NCI-H2227 (cell line): ENCODE measurements around the gene S100Z.
"Not testable (repeated sequence)": the region's sequence is repeated elsewhere in the genome, so short reads cannot be mapped to it uniquely, and the experiment has no call there.

Source experiments
- DNase-seq: peaks from one replicate; lab custom pipeline; 2025; ENCODE audit not compliant: unreplicated experiment; lab: John Stamatoyannopoulos, UW

Gene S100Z

GRCh38 chr5:76822105-76822731, 27.6 kb upstream of the S100Z start:
- DNase-seq, result not testable (repeated sequence)

- not testable (repeated sequence) for DNase-seq
These were observed 23.4 kb upstream of the S100Z start for GRCh38 chr5:76826416-76826815.

GRCh38 chr5:76831110-76831452, 18.7 kb upstream of the S100Z start:
- no peak for DNase-seq

GRCh38 chr5:76836181-76836580, 13.6 kb upstream of the S100Z start:
- DNase-seq, result no peak

GRCh38 chr5:76836585-76836984, 13.2 kb upstream of the S100Z start:
- no peak for DNase-seq

GRCh38 chr5:76838481-76839261, 11.1 kb upstream of the S100Z start:
- no peak for DNase-seq

- DNase-seq, result no peak
These were observed 8.5 kb upstream of the S100Z start for GRCh38 chr5:76841361-76841760.

- DNase-seq, result no peak
These were observed 3.9 kb upstream of the S100Z start for GRCh38 chr5:76845890-76846289.

- DNase-seq, result no peak
These were observed 830 bp downstream of the S100Z start for GRCh38 chr5:76850543-76851145.

- no peak for DNase-seq
These were observed 2.0 kb downstream of the S100Z start for GRCh38 chr5:76851728-76852369.

GRCh38 chr5:76852772-76853171, 3.0 kb downstream of the S100Z start:
- no peak for DNase-seq

GRCh38 chr5:76853741-76854140, 3.9 kb downstream of the S100Z start:
- DNase-seq, result not testable (repeated sequence)

- DNase-seq, result no peak
These were observed 4.8 kb downstream of the S100Z start for GRCh38 chr5:76854644-76855043.

- not testable (repeated sequence) for DNase-seq
These were observed 5.7 kb downstream of the S100Z start for GRCh38 chr5:76855501-76855900.

GRCh38 chr5:76855961-76856360, 6.1 kb downstream of the S100Z start:
- DNase-seq, result no peak

GRCh38 chr5:76856800-76857199, 7.0 kb downstream of the S100Z start:
- not testable (repeated sequence) for DNase-seq

GRCh38 chr5:76859591-76860247, 9.9 kb downstream of the S100Z start:
- no peak for DNase-seq

- no peak for DNase-seq
These were observed 11.8 kb downstream of the S100Z start for GRCh38 chr5:76861612-76862011.

- no peak for DNase-seq
These were observed 13.2 kb downstream of the S100Z start for GRCh38 chr5:76863001-76863400.

GRCh38 chr5:76866503-76866902, 16.7 kb downstream of the S100Z start:
- no peak for DNase-seq

GRCh38 chr5:76867038-76867437, 17.2 kb downstream of the S100Z start:
- DNase-seq, result no peak
